NCI-H446 treated with DMSO at 0.1 percent for 48 hours (cell line): ENCODE data around the gene CAMKMT.

ENCODE experiments used
- DNase-seq: peaks from one replicate; lab custom pipeline; 2025; lab: John Stamatoyannopoulos, UW

The CAMKMT gene

GRCh38 chr2:44772131-44772530 is 410.4 kb downstream of the CAMKMT start:
- no peak for DNase-seq

GRCh38 chr2:44772669-44773378 is 411.1 kb downstream of the CAMKMT start:
- DNase-seq: no peak

GRCh38 chr2:44774826-44775492 is 413.2 kb downstream of the CAMKMT start:
- DNase-seq: no peak

- no peak for DNase-seq
These were observed 415.3 kb downstream of the CAMKMT start for GRCh38 chr2:44777036-44777435.

GRCh38 chr2:44777537-44777936 is 415.8 kb downstream of the CAMKMT start:
- DNase-seq: no peak

GRCh38 chr2:44778221-44778654 is 416.5 kb downstream of the CAMKMT start:
- no peak for DNase-seq

GRCh38 chr2:44778671-44779476 is 417.1 kb downstream of the CAMKMT start:
- DNase-seq: no peak

- DNase-seq: no peak
These were observed 418.0 kb downstream of the CAMKMT start for GRCh38 chr2:44779793-44780192.

GRCh38 chr2:44780406-44780805 is 418.7 kb downstream of the CAMKMT start:
- no peak for DNase-seq

- DNase-seq: no peak
These were observed 423.7 kb downstream of the CAMKMT start for GRCh38 chr2:44785433-44785832.

GRCh38 chr2:44786045-44786816 is 424.5 kb downstream of the CAMKMT start:
- no peak for DNase-seq

- DNase-seq: no peak
These were observed 425.1 kb downstream of the CAMKMT start for GRCh38 chr2:44786817-44787214.

GRCh38 chr2:44787663-44788062 is 425.9 kb downstream of the CAMKMT start:
- DNase-seq: no peak

- no peak for DNase-seq
These were observed 427.7 kb downstream of the CAMKMT start for GRCh38 chr2:44789446-44789845.

GRCh38 chr2:44789971-44790721 is 428.4 kb downstream of the CAMKMT start:
- no peak for DNase-seq

- no peak for DNase-seq
These were observed 431.6 kb downstream of the CAMKMT start for GRCh38 chr2:44793322-44793870.

GRCh38 chr2:44796771-44797170 is 435.0 kb downstream of the CAMKMT start:
- DNase-seq: no peak

- no peak for DNase-seq
These were observed 436.5 kb downstream of the CAMKMT start for GRCh38 chr2:44798139-44798659.

- DNase-seq: no peak
These were observed 437.4 kb downstream of the CAMKMT start for GRCh38 chr2:44799105-44799504.

GRCh38 chr2:44799754-44800153 is 438.0 kb downstream of the CAMKMT start:
- DNase-seq: no peak
